MM.1S (cell line): Measurements from ENCODE around the gene DOK6.

Source experiments
- CTCF ChIP-seq: fragments of 300-600 bp; sonication (generic); IDR thresholded peaks from 2 replicates; pipeline ENCODE4 v1.5.1; 2016; ENCODE audit warnings: antibody characterized with exemption, low read length, mixed read lengths
- EZH2 ChIP-seq: fragments of 300-600 bp; sonication (generic); optimal IDR thresholded peaks from 2 replicates; pipeline ENCODE3; 2017; ENCODE audit warnings: low read depth, mild to moderate bottlenecking, antibody characterized with exemption, low read length, mixed read lengths

GRCh38 chr18:69447886-69448285 is 47.2 kb downstream of the DOK6 start:
- TF ChIP-seq CTCF (no peak), EZH2 (no peak)
